Neural cell (in vitro differentiated cells): ENCODE results near the gene USP35. TPM values are rescaled to one million over a fixed set of nuclear protein-coding genes. Genes with fewer than 3 reads are reported as not detected.
A peak's percentile ranks its signal among the peaks of the same experiment; 100 is the strongest.

Experiments
- H2AFZ ChIP-seq: fragments of 200-600, 300-800 bp; sonication (generic), shearing (Covaris generic); 2 replicates; pipeline ENCODE4 v1.6.0; 2014; ENCODE audit warnings: low read depth, mild to moderate bottlenecking, antibody characterized with exemption, low read length, moderate library complexity
- H3F3A ChIP-seq: fragments of 200-600 bp; shearing (Covaris generic); 2 replicates; pipeline ENCODE4 v1.6.1; 2016; ENCODE audit warnings: mild to moderate bottlenecking, moderate library complexity, mixed read lengths, antibody characterized with exemption, low read length; ENCODE audit not compliant: insufficient read depth, poor library complexity, severe bottlenecking
- H3K27ac ChIP-seq: fragments of 200-600, 300-800 bp; sonication (generic), shearing (Covaris generic); 2 replicates; pipeline ENCODE4 v1.5.1; 2014; ENCODE audit warnings: mild to moderate bottlenecking, low read length, moderate library complexity
- H3K27me3 ChIP-seq: fragments of 300-800, 200-600 bp; sonication (generic), shearing (Covaris generic); 2 replicates; pipeline ENCODE4 v1.6.0; 2014; ENCODE audit warnings: mild to moderate bottlenecking, low read depth, low read length, moderate library complexity; ENCODE audit not compliant: insufficient read depth
- H3K36me3 ChIP-seq: fragments of 300-800, 200-600 bp; sonication (generic), shearing (Covaris generic); 2 replicates; pipeline ENCODE4 v1.5.1; 2014; ENCODE audit warnings: mild to moderate bottlenecking, antibody characterized with exemption, low read length, moderate library complexity; ENCODE audit not compliant: insufficient read depth
- H3K4me2 ChIP-seq: fragments of 300-800, 200-600 bp; sonication (generic), shearing (Covaris generic); 2 replicates; pipeline ENCODE4 v1.6.0; 2014; ENCODE audit warnings: mild to moderate bottlenecking, low read length
- H3K4me3 ChIP-seq: fragments of 300-800, 200-600 bp; sonication (generic), shearing (Covaris generic); 2 replicates; pipeline ENCODE4 v1.5.1; 2014; ENCODE audit warnings: mild to moderate bottlenecking, low read length, moderate library complexity
- H3K79me2 ChIP-seq: fragments of 200-600 bp; shearing (Covaris generic); replicated peaks from 2 replicates; pipeline ENCODE4 v1.6.0; 2014; ENCODE audit warnings: mild to moderate bottlenecking, low read length, moderate library complexity; ENCODE audit not compliant: insufficient read depth
- H3K9ac ChIP-seq: fragments of 300-800, 200-600 bp; sonication (generic), shearing (Covaris generic); 2 replicates; pipeline ENCODE4 v1.6.1; 2016; ENCODE audit warnings: mild to moderate bottlenecking, low read length, mixed read lengths
- H3K9me2 ChIP-seq: fragments of 200-600 bp; shearing (Covaris generic); 2 replicates; pipeline ENCODE4 v1.6.1; 2016; ENCODE audit warnings: mild to moderate bottlenecking, low read length, mixed read lengths; ENCODE audit not compliant: insufficient read depth
- H3K9me3 ChIP-seq: fragments of 200-600, 300-800 bp; sonication (generic), shearing (Covaris generic); 2 replicates; pipeline ENCODE4 v1.6.1; 2016; ENCODE audit warnings: mild to moderate bottlenecking, mixed run types, low read length, moderate library complexity, mixed read lengths
- H4K20me1 ChIP-seq: fragments of 200-600 bp; shearing (Covaris generic); 2 replicates; pipeline ENCODE4 v1.6.1; 2016; ENCODE audit warnings: mild to moderate bottlenecking, mixed run types; ENCODE audit not compliant: insufficient read depth
- CTCF ChIP-seq: fragments of 450-650 bp; IDR thresholded peaks from 2 replicates; pipeline ENCODE4 v1.5.1; 2014; ENCODE audit warnings: antibody characterized with exemption, mild to moderate bottlenecking, moderate library complexity; ENCODE audit not compliant: poor library complexity, severe bottlenecking
- EP300 ChIP-seq: fragments of 450-650 bp; conservative IDR thresholded peaks from 2 replicates; pipeline ENCODE4 v1.6.1; 2014; ENCODE audit warnings: antibody characterized with exemption, mild to moderate bottlenecking, moderate library complexity; ENCODE audit not compliant: poor library complexity, severe bottlenecking
- EZH2 ChIP-seq: fragments of 200-600, 300-800 bp; shearing (Covaris generic), sonication (generic); IDR thresholded peaks from 2 replicates; pipeline ENCODE4 v1.6.1; 2014; ENCODE audit warnings: antibody characterized with exemption, low read length, borderline replicate concordance, mild to moderate bottlenecking; ENCODE audit not compliant: insufficient read depth, poor library complexity, severe bottlenecking
- MXI1 ChIP-seq: fragments of 450-650 bp; conservative IDR thresholded peaks from 2 replicates; pipeline ENCODE4 v1.6.1; 2014; ENCODE audit warnings: antibody characterized with exemption, mild to moderate bottlenecking; ENCODE audit not compliant: poor library complexity, severe bottlenecking
- POLR2AphosphoS5 ChIP-seq: IDR thresholded peaks from 2 replicates; pipeline ENCODE4 v1.6.1; 2012
- RAD21 ChIP-seq: fragments of 450-650 bp; conservative IDR thresholded peaks from 2 replicates; pipeline ENCODE4 v1.6.1; 2014; ENCODE audit warnings: antibody characterized with exemption, mild to moderate bottlenecking, moderate library complexity
- REST ChIP-seq: IDR thresholded peaks from 2 replicates; pipeline ENCODE4 v1.6.1; 2012; ENCODE audit warnings: borderline replicate concordance
- SMC3 ChIP-seq: fragments of 450-650 bp; conservative IDR thresholded peaks from 2 replicates; pipeline ENCODE4 v1.6.1; 2014; ENCODE audit warnings: antibody characterized with exemption, mild to moderate bottlenecking, moderate library complexity; ENCODE audit not compliant: poor library complexity
- TAF1 ChIP-seq: IDR thresholded peaks from 2 replicates; pipeline ENCODE4 v1.6.1; 2012; ENCODE audit warnings: low read depth
- polyA minus RNA-seq: library from RNA; depleted of rRNA, polyadenylated mRNA; stranded (reverse); fragments of >200 nt; gene quantifications from 2 replicates; pipeline ENCODE4 v1.2.3, GENCODE V29; 2014
- polyA plus RNA-seq: library from polyadenylated mRNA; depleted of rRNA; stranded (reverse); fragments of >200 nt; gene quantifications from 2 replicates; pipeline ENCODE4 v1.2.3, GENCODE V29; 2014

The USP35 gene
- polyA plus RNA-seq (12.9 and 13.9 TPM in 2 replicates), polyA minus RNA-seq (18.1 and 20.2 TPM in 2 replicates)

GRCh38 chr11:78188286-78189173, at the start of gene USP35, which contains the start of gene KCTD21:
TSS of gene USP35 (plus strand) at chr11:78188919. CDS start at chr11:78196246, 7,327 bp downstream.
TSS of gene KCTD21 (minus strand) at chr11:78188626. CDS start at chr11:78174554, 14,072 bp downstream.
- H3K27ac ChIP-seq, result no peak within 1 kb of the TSS

More at GRCh38 chr11:78188286-78189173, at the start of gene USP35, which contains the start of gene KCTD21:
- Histone ChIP-seq H3K36me3 (no peaks in the 10 kb centered on the region), H4K20me1 (no peaks in the 10 kb centered on the region), H3F3A (no peaks in the 10 kb centered on the region), H3K4me3 (peak within 1 kb of the TSS; percentile 76), H3K9ac (peak within 1 kb of the TSS; percentile 66), H3K27me3 (no peaks in the 10 kb centered on the region), H3K9me2 (no peaks in the 10 kb centered on the region), H3K9me3 (no peaks in the 10 kb centered on the region), H3K4me2 (peak within 1 kb of the TSS; percentile 78), H3K79me2 (peaks cover 14% of the 10 kb centered on the region), H2AFZ (peak within 1 kb of the TSS; percentile 70)
- peak; percentile 54 for TF ChIP-seq MXI1
- no peak for TF ChIP-seq REST
- TF ChIP-seq EZH2, result no peak
- TF ChIP-seq RAD21, result peak; percentile 26
- TF ChIP-seq EP300, result no peak
- TF ChIP-seq TAF1, result peak; percentile 15
- peak; percentile 24 for TF ChIP-seq SMC3
- no peak for TF ChIP-seq CTCF
- peak; percentile 14 for TF ChIP-seq POLR2AphosphoS5
